A673 (cell line): ENCODE data around the gene HSPG2. TPM values are rescaled to one million over a fixed set of nuclear protein-coding genes. Genes with fewer than 3 reads are reported as not detected.

Experiments used
- BruUV-seq: library from RNA; stranded (reverse); fragments of 400-500 nt; replicated peaks from 2 replicates; lab custom pipeline; 2021; lab: Mats Ljungman, UMichigan
- CTCF ChIA-PET: fragments of 300-600 bp; sonication (Branson Sonifier 250); formaldehyde crosslinking; loops from one replicate; lab custom pipeline; 2022; ENCODE audit warnings: antibody characterized with exemption; lab: Charles Lee
- POLR2A ChIA-PET: fragments of 300-600 bp; sonication (Branson Sonifier 250); formaldehyde crosslinking; loops from one replicate; lab custom pipeline; 2022; ENCODE audit warnings: antibody characterized with exemption; ENCODE audit not compliant: low non-redundant PET; lab: Charles Lee
- DNase-seq: peaks from one replicate; pipeline ENCODE4 v3.0.0-alpha.2; 2015; ENCODE audit warnings: low spot score
- H3K27ac ChIP-seq: fragments of 200-600 bp; sonication (generic); 2 replicates; pipeline ENCODE4 v1.5.1; 2016; ENCODE audit warnings: mixed run types, low read depth, mild to moderate bottlenecking, mixed read lengths, antibody characterized with exemption, low read length; ENCODE audit not compliant: poor library complexity, severe bottlenecking
- H3K27me3 ChIP-seq: fragments of 200-600 bp; sonication (generic); replicated peaks from 2 replicates; pipeline ENCODE4 v1.6.1; 2017; ENCODE audit warnings: mixed run types, low read depth, mild to moderate bottlenecking, mixed read lengths, antibody characterized with exemption, low read length; ENCODE audit not compliant: insufficient read depth, poor library complexity
- H3K36me3 ChIP-seq: fragments of 200-600 bp; sonication (generic); 2 replicates; pipeline ENCODE4 v1.6.1; 2016; ENCODE audit warnings: mixed run types, mild to moderate bottlenecking, mixed read lengths, antibody characterized with exemption, low read length; ENCODE audit not compliant: insufficient read depth, poor library complexity, severe bottlenecking
- H3K4me1 ChIP-seq: fragments of 200-600 bp; sonication (generic); 2 replicates; pipeline ENCODE4 v1.6.1; 2017; ENCODE audit warnings: mixed run types, mild to moderate bottlenecking, mixed read lengths, antibody characterized with exemption, low read length; ENCODE audit not compliant: insufficient read depth, poor library complexity, severe bottlenecking
- H3K4me3 ChIP-seq: fragments of 200-600 bp; sonication (generic); 2 replicates; pipeline ENCODE4 v1.5.1; 2016; ENCODE audit warnings: low read depth, mixed run types, mild to moderate bottlenecking, mixed read lengths, low read length; ENCODE audit not compliant: poor library complexity, severe bottlenecking
- H3K9me3 ChIP-seq: fragments of 200-600 bp; sonication (generic); 2 replicates; pipeline ENCODE4 v1.6.1; 2016; ENCODE audit warnings: mixed run types, low read depth, mild to moderate bottlenecking, mixed read lengths, antibody characterized with exemption, low read length; ENCODE audit not compliant: poor library complexity, severe bottlenecking
- EZH2 ChIP-seq: fragments of 200-600 bp; sonication (generic); IDR thresholded peaks from 2 replicates; pipeline ENCODE4 v1.6.1; 2017; ENCODE audit warnings: borderline replicate concordance, low read depth, mild to moderate bottlenecking, mixed read lengths, antibody characterized with exemption, low read length; ENCODE audit not compliant: poor library complexity, severe bottlenecking
- intact Hi-C: fragments of 100-400 bp; cut with micrococcal nuclease; formaldehyde crosslinking; loops from one replicate; pipeline ENCODE4 v1.10.0; 2022; ENCODE audit not compliant: unreplicated experiment
- total RNA-seq: library from RNA; stranded (reverse); gene quantifications from 2 replicates; pipeline ENCODE4 v1.2.3, GENCODE V29; 2021
- TF ChIP-seq, protein P1 (sequence below): fragments of 300-800, 200-600 bp; sonication (generic); conservative IDR thresholded peaks from 2 replicates; pipeline ENCODE4 v1.5.1; 2017; ENCODE audit warnings: low read depth, mild to moderate bottlenecking, antibody characterized with exemption, low read length, moderate library complexity, mixed read lengths

The HSPG2 gene
- total RNA-seq, 1 experiment from 2014 or later, result 10.4 TPM

DNA sequence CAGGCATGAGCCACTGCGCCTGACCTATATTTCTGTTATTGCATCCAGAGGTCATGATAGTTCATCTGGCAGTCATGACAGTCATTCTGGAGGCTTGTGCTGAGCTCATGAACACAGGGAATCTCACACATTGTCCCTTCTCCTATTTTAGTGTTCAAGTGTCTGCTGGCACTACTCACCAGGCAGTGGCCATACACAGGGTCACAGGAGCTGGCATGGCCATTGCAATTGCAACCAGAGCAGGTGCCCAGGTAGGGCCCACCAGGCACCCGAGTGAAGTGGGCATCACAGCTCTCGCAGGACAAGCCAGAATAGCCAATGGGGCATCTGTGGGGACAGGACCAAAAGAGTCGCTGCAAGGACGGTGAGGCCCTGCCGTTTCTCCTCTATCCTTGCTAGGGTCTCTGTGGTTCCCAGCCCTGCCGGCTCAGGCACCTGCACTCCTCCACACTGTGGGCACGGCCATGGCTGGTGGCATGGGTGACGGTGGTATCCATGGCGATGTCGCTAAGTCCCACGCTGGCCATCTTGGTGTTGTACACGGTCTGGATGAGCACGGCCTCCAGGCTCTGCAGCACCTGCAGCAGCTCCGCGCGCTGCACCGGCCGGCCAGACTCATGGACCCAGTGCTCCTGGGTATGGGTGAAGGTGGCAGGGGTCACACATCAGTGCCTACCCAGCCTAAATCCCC, 57.0 kb downstream of the HSPG2 start:
- DNase-seq, result no peak
- CTCF ChIA-PET, result no interaction called here
- H3K27me3 ChIP-seq, result no peaks in the 10 kb centered on the region
- POLR2A ChIA-PET, result no interaction called here
- no peak overlapping the region for H3K27ac ChIP-seq
- BruUV-seq, result no TSS peak
- no peaks in the 10 kb centered on the region for H3K36me3 ChIP-seq
- no peaks in the 10 kb centered on the region for H3K4me1 ChIP-seq
- intact Hi-C loops, result no loop called here
- no peaks in the 10 kb centered on the region for H3K9me3 ChIP-seq
- no peak overlapping the region for H3K4me3 ChIP-seq
- TF ChIP-seq, protein P1, sequence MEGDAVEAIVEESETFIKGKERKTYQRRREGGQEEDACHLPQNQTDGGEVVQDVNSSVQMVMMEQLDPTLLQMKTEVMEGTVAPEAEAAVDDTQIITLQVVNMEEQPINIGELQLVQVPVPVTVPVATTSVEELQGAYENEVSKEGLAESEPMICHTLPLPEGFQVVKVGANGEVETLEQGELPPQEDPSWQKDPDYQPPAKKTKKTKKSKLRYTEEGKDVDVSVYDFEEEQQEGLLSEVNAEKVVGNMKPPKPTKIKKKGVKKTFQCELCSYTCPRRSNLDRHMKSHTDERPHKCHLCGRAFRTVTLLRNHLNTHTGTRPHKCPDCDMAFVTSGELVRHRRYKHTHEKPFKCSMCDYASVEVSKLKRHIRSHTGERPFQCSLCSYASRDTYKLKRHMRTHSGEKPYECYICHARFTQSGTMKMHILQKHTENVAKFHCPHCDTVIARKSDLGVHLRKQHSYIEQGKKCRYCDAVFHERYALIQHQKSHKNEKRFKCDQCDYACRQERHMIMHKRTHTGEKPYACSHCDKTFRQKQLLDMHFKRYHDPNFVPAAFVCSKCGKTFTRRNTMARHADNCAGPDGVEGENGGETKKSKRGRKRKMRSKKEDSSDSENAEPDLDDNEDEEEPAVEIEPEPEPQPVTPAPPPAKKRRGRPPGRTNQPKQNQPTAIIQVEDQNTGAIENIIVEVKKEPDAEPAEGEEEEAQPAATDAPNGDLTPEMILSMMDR, result no peak
- TF ChIP-seq EZH2, result no peak

- Histone ChIP-seq H3K27me3 (no peaks in the 10 kb centered on the region), H3K36me3 (no peaks in the 10 kb centered on the region), H3K4me1 (no peaks in the 10 kb centered on the region), H3K4me3 (no peak overlapping the region), H3K27ac (no peak overlapping the region), H3K9me3 (no peaks in the 10 kb centered on the region)
- intact Hi-C loops, result no loop called here
- DNase-seq, result no peak
- ChIA-PET CTCF (no interaction called here), POLR2A (no interaction called here)
- no TSS peak for BruUV-seq
- TF ChIP-seq, protein P1, result no peak
- TF ChIP-seq EZH2, result no peak
Observed at GRCh38 chr1:21878840-21879478, 58.2 kb downstream of the HSPG2 start.

GRCh38 chr1:21878009-21878773, 58.9 kb downstream of the HSPG2 start:
- Histone ChIP-seq H3K4me3 (no peak overlapping the region), H3K36me3 (no peaks in the 10 kb centered on the region), H3K27me3 (no peaks in the 10 kb centered on the region), H3K4me1 (no peaks in the 10 kb centered on the region), H3K27ac (no peak overlapping the region), H3K9me3 (no peaks in the 10 kb centered on the region)
- ChIA-PET POLR2A (no interaction called here), CTCF (no interaction called here)
- no peak for TF ChIP-seq EZH2
- TF ChIP-seq, protein P1, result no peak
- intact Hi-C loops, result no loop called here
- BruUV-seq, result no TSS peak
- no peak for DNase-seq
